Putamen (tissue), 1 donor: ENCODE measurements around the gene ATG9A.
"Not testable (repeated sequence)": the region's sequence is repeated elsewhere in the genome, so short reads cannot be mapped to it uniquely, and the experiment has no call there.

Source experiments
- DNase-seq: peaks from one replicate; pipeline ENCODE4 v3.0.0-alpha.2; 2016; ENCODE audit warnings: low spot score

ATG9A gene

GRCh38 chr2:219206328-219207133 lies 22.9 kb downstream of the ATG9A start, which contains the start of gene ZFAND2B:
ZFAND2B (plus strand) TSS chr2:219206782; CDS start chr2:219206988, 206 bp downstream.
- DNase-seq = peak; percentile 97

GRCh38 chr2:219205981-219206327 lies 23.5 kb downstream of the ATG9A start:
- no peak for DNase-seq

GRCh38 chr2:219205165-219205538 lies 24.3 kb downstream of the ATG9A start:
- DNase-seq = no peak

DNA sequence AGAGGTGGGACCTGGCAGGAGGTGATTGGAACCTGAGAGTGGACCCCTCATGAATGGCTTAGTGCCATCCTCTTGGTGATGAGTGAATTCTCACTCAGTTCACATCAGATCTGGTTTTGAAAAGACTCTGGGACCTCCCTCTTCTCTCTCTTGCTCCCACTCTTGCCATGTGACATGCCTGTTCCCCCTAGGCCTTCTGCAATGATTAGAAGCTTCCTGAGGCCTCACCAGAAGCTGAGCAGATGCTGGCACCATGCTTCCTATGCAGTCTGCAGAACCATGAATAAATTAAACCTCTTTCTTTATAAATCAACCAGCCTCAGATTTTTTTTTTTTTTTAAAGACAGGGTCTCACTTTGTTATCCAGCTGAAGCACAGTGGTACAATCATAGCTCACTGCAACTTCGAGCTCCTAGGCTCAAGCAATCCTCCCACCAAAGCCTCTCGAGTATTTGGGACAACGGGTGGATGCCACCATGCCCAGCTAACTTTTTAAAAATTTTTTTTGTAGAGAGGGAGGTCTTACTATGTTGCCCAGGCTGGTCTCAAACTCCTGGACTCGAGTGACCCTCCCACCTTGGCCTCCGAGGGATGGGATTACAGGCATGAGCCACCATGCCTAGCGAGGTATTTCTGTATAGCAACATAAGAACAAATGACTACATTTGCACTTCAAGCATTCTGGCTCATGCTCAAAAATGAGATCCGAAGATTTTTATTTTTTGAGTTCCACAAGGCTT lies 24.8 kb downstream of the ATG9A start:
- no peak for DNase-seq

DNA sequence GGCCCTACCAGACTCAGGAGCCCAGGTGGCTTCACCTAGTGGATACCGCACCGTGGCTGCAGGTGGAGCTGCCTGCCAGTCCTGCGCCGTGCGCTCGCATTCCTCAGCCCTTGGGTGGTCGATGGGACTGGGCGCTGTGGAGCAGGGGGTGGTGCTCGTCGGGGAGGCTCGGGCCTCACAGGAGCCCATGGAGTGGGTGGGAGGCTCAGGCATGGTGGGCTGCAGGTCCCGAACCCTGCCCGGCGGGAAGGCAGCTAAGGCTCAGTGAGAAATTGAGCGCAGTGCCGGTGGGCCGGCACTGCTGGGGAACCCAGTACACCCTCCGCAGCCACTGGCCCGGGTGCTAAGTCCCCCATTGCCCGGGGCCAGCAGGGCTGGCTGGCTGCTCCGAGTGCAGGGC lies 28.1 kb downstream of the ATG9A start:
- DNase-seq = not testable (repeated sequence)

GRCh38 chr2:219200502-219201326 lies 28.7 kb downstream of the ATG9A start:
- DNase-seq = not testable (repeated sequence)

DNA sequence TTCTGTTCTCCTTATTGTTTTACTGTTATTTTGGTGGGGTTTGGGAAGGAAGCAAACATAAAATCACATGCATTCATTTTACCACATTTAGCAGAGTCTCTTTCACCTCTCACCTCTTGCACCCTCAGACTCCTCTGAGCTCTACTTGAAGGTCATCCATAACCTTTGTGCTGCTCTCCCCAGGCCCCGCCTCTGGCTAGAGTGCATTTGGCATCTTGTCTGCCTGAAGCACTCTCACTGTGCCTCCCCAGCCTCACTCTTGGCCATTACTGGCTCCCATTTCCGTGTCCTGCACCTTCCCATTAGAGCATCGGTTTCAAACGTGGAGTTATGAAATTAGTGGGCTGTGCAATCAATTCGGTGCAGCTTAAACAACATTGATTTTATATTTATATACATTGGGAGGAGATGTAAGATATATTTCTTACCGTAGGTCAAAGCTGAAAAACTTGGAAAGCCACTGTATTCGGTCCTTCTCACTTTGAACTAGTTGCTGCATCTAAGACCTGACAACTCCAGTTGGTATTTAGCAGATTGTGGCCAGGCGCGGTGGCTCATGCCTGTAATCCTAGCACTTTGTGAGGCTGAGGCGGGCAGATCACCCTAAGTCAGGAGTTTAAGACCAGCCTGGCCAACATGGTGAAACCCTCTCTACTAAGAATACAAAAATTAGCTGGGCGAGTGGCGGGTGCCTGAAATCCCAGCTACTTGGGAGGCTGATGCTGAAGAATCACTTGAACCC lies 29.8 kb downstream of the ATG9A start:
- DNase-seq = no peak

GRCh38 chr2:219198974-219199373 lies 30.5 kb downstream of the ATG9A start:
- DNase-seq = no peak

GRCh38 chr2:219197388-219197787 lies 32.0 kb downstream of the ATG9A start:
- no peak for DNase-seq

GRCh38 chr2:219186754-219187456 lies 42.5 kb downstream of the ATG9A start:
- no peak for DNase-seq

- no peak for DNase-seq
These were observed 45.3 kb downstream of the ATG9A start for GRCh38 chr2:219184121-219184520.

- no peak for DNase-seq
These were observed 46.2 kb downstream of the ATG9A start for GRCh38 chr2:219183151-219183772.

GRCh38 chr2:219182331-219183150 lies 46.9 kb downstream of the ATG9A start:
- DNase-seq = no peak

- no peak for DNase-seq
These were observed 47.9 kb downstream of the ATG9A start for GRCh38 chr2:219181531-219181930.

GRCh38 chr2:219180961-219181360 lies 48.5 kb downstream of the ATG9A start:
- no peak for DNase-seq

DNA sequence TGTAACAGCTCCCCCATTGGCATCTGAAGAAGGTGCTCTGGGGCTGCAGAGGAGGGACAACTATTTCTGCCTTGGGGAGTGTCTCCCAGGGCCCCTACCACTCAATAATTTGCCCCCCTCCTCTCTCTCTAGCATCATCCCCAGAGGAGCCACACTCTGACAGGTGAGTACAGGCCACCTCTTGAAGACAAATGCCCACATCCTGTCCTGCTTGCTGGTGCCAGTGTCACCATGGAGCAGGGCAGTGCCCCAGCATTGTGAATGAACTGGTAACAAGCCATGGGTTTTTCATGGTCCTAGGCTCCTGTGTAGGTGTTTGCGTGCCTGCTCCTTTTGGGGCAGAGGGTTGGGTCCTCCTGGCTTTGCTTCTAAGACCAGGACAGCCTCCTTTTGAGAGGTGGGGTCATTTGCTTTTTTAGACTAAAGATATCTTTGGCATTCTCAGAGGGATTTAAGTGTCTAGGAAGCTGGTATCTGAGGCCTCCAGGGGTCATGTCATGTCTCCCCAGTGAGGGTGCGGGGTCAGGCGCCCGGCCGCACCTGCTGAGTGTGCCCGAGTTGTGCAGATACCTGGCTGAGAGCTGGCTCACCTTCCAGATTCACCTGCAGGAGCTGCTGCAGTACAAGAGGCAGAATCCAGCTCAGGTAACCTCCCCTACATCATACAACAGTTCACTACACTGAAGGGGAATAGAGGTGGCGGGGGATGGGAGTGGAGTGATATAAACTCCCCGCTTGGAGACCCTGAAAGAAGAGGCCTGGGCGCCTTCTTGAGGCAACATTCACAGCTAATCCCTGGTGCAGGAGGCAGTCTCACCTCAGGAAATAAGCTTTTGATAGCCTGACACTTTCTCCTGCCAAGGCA lies 49.6 kb downstream of the ATG9A start:
- no peak for DNase-seq

DNA sequence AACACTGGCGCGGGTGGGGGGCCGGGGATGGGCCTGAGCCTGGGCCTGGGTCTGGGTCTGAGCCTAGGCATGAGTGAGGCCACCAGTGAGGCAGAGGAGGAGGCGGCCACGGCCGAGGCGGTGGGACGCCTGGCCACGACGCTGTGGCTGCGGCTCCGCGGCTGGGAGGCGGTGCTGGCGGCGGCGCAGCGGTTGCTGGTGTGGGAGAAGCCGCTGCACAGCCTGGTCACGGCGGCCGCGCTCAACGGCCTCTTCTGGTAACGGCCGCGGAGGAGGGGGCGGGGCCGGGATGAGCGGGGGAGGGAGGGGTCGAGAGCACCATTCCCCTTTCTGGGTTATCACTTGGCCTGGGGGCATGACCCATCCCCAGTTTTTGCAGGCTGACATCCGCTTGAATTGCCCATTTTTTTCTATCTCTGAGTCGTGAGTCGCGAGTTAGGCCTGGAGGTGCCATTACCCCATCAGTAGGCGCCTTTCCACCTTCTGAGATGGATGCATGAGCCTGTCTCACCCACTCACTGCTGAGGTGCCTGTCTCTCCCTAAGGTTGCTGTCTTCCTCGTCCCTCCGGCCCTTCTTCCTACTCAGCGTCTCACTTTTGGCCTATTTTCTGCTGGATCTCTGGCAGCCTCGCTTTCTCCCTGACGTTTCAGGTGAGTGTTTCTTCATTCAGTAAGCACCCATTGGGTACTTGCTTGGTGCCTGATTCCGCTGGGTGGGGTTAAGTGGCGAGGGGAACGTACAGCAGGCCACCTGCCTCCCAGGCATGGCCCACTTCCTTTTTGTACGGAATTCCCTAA lies 50.9 kb downstream of the ATG9A start:
- DNase-seq = peak; percentile 30
